H1 (cell line): ENCODE data around the gene TMEM225. TPM values are rescaled to one million over a fixed set of nuclear protein-coding genes. Genes with fewer than 3 reads are reported as not detected.

Source experiments
- CTCF ChIA-PET: fragments of 300-600 bp; sonication (Branson Sonifier 250); formaldehyde crosslinking; loops from one replicate; lab custom pipeline; 2021; ENCODE audit not compliant: partially characterized antibody; lab: Charles Lee
- POLR2A ChIA-PET: fragments of 300-600 bp; sonication (Branson Sonifier 250); formaldehyde crosslinking; loops from one replicate; lab custom pipeline; 2021; ENCODE audit warnings: inconsistent platforms; ENCODE audit not compliant: partially characterized antibody; lab: Charles Lee
- DNase-seq, 2 experiments: peaks; one replicate each; pipeline versions ENCODE4 v3.0.0 to v3.0.0-alpha.2; 2010 to 2022; ENCODE audit warnings: low spot score in 2 of 2, low read depth in 1 of 2, mixed read lengths in 1 of 2
- FAIRE-seq: peaks from 2 replicates; lab custom pipeline; 2011; peaks lifted over from hg19 to GRCh38; lab: Jason Lieb, UNC
- H2AFZ ChIP-seq: 2 replicates; pipeline ENCODE4 v1.8.1; 2012; ENCODE audit warnings: low read length, inconsistent platforms
- H2AK5ac ChIP-seq: 2 replicates; pipeline ENCODE4 v1.6.1; 2013; ENCODE audit warnings: low read depth, low read length
- H2BK120ac ChIP-seq: replicated peaks from 2 replicates; pipeline ENCODE3; 2013; ENCODE audit warnings: low read depth, low read length, inconsistent platforms
- H2BK12ac ChIP-seq: 2 replicates; pipeline ENCODE4 v1.6.1; 2013; ENCODE audit warnings: low read depth, low read length
- H2BK15ac ChIP-seq: 2 replicates; pipeline ENCODE4 v1.6.1; 2013; ENCODE audit warnings: low read length
- H2BK20ac ChIP-seq: 2 replicates; pipeline ENCODE4 v1.6.1; 2013; ENCODE audit warnings: low read length
- H2BK5ac ChIP-seq: 2 replicates; pipeline ENCODE4 v1.6.1; 2013; ENCODE audit warnings: low read depth, low read length
- H3K14ac ChIP-seq: 2 replicates; pipeline ENCODE4 v1.6.1; 2013; ENCODE audit warnings: inconsistent platforms; ENCODE audit not compliant: insufficient read length
- H3K18ac ChIP-seq: 2 replicates; pipeline ENCODE4 v1.6.1; 2013; ENCODE audit warnings: low read length; ENCODE audit errors: extremely low read depth
- H3K23ac ChIP-seq: 2 replicates; pipeline ENCODE4 v1.6.1; 2013; ENCODE audit warnings: inconsistent platforms; ENCODE audit not compliant: insufficient read length
- H3K23me2 ChIP-seq: 2 replicates; pipeline ENCODE4 v1.6.1; 2013; ENCODE audit warnings: low read depth, low read length
- H3K27ac ChIP-seq: 2 replicates; pipeline ENCODE4 v1.6.1; 2011; ENCODE audit warnings: low read depth, low read length, inconsistent platforms
- H3K27me3 ChIP-seq, 4 experiments: replicated peaks in 1 of 4; 1 replicate in 1 of 4; 2 replicates in 3 of 4; pipeline versions ENCODE4 v1.6.1 to v1.8.1; 2011 to 2013; ENCODE audit warnings: low read length in 3 of 4, mild to moderate bottlenecking in 3 of 4, inconsistent platforms in 2 of 4, mixed read lengths in 2 of 4, moderate library complexity in 1 of 4; ENCODE audit not compliant: control insufficient read depth in 3 of 4, insufficient read depth in 3 of 4; ENCODE audit errors: extremely low read depth in 1 of 4
- H3K36me3 ChIP-seq, 4 experiments: 2 replicates each; pipeline versions ENCODE4 v1.6.1 to v1.8.1; 2011 to 2013; ENCODE audit warnings: mild to moderate bottlenecking in 4 of 4, low read length in 3 of 4, moderate library complexity in 2 of 4, control low read depth in 1 of 4, inconsistent platforms in 1 of 4; ENCODE audit not compliant: insufficient read depth in 4 of 4, control insufficient read depth in 2 of 4
- H3K4ac ChIP-seq: replicated peaks from 2 replicates; pipeline ENCODE3; 2013; ENCODE audit warnings: low read length, low read depth, mixed read lengths, inconsistent platforms; ENCODE audit not compliant: insufficient read length
- H3K4me1 ChIP-seq, 4 experiments: replicated peaks in 1 of 4; 1 replicate in 1 of 4; 2 replicates in 3 of 4; pipeline versions ENCODE4 v1.6.1 to v1.8.1; 2011 to 2013; ENCODE audit warnings: low read length in 3 of 4, inconsistent platforms in 2 of 4, mixed read lengths in 1 of 4; ENCODE audit not compliant: insufficient read depth in 4 of 4, control insufficient read depth in 3 of 4
- H3K4me2 ChIP-seq, 2 experiments: 2 replicates each; pipeline versions ENCODE4 v1.6.1 to v1.8.1; 2011 to 2013; ENCODE audit warnings: low read depth in 2 of 2, low read length in 2 of 2, control low read depth in 1 of 2, inconsistent platforms in 1 of 2, mild to moderate bottlenecking in 1 of 2; ENCODE audit not compliant: insufficient read depth in 1 of 2
- H3K4me3 ChIP-seq, 4 experiments: fragments of 200-600, 300-600 bp in 1 of 4; sonication (generic), shearing (Covaris generic), sonication (Bioruptor Twin) in 1 of 4; 2 replicates each; pipeline versions ENCODE4 v1.5.1 to v1.8.1; 2011 to 2016; ENCODE audit warnings: low read length in 4 of 4, low read depth in 3 of 4, control low read depth in 2 of 4, inconsistent platforms in 2 of 4, mild to moderate bottlenecking in 2 of 4, mixed read lengths in 1 of 4, moderate library complexity in 1 of 4; ENCODE audit not compliant: insufficient read depth in 2 of 4; ENCODE audit errors: extremely low read depth in 1 of 4
- H3K56ac ChIP-seq: replicated peaks from 2 replicates; pipeline ENCODE3; 2013; ENCODE audit warnings: low read depth, mild to moderate bottlenecking, mixed read lengths, low read length, inconsistent platforms; ENCODE audit not compliant: insufficient read length
- H3K79me1 ChIP-seq: 2 replicates; pipeline ENCODE4 v1.6.1; 2013; ENCODE audit warnings: low read depth, low read length, control low read depth
- H3K79me2 ChIP-seq, 2 experiments: 2 replicates each; pipeline versions ENCODE4 v1.6.1 to v1.8.1; 2012 to 2013; ENCODE audit warnings: low read length in 2 of 2, mild to moderate bottlenecking in 2 of 2, inconsistent platforms in 1 of 2; ENCODE audit not compliant: insufficient read depth in 2 of 2, control insufficient read depth in 1 of 2
- H3K9ac ChIP-seq, 4 experiments: replicated peaks in 1 of 4; 1 replicate in 1 of 4; 2 replicates in 3 of 4; pipeline versions ENCODE4 v1.6.1 to v1.8.1; 2011 to 2013; ENCODE audit warnings: low read depth in 3 of 4, low read length in 3 of 4, control low read depth in 2 of 4, mild to moderate bottlenecking in 2 of 4, moderate library complexity in 2 of 4, inconsistent platforms in 1 of 4; ENCODE audit errors: extremely low read depth in 1 of 4
- H3K9me3 ChIP-seq, 2 experiments: 2 replicates each; pipeline versions ENCODE4 v1.6.1 to v1.8.1; 2012 to 2013; ENCODE audit warnings: mild to moderate bottlenecking in 2 of 2, moderate library complexity in 2 of 2, control low read depth in 1 of 2, inconsistent platforms in 1 of 2, low read depth in 1 of 2, low read length in 1 of 2, mixed read lengths in 1 of 2; ENCODE audit not compliant: insufficient read depth in 2 of 2
- H4K20me1 ChIP-seq, 2 experiments: replicated peaks in 1 of 2; 2 replicates each; pipeline versions ENCODE3 to v1.8.1; 2011 to 2013; ENCODE audit warnings: inconsistent platforms in 2 of 2, low read length in 2 of 2, mild to moderate bottlenecking in 1 of 2; ENCODE audit not compliant: insufficient read depth in 2 of 2, control insufficient read depth in 1 of 2
- H4K5ac ChIP-seq: 2 replicates; pipeline ENCODE4 v1.6.1; 2013; ENCODE audit warnings: low read length, low read depth, mixed read lengths, inconsistent platforms; ENCODE audit not compliant: insufficient read length
- H4K8ac ChIP-seq: 2 replicates; pipeline ENCODE4 v1.8.0; 2013; ENCODE audit warnings: mild to moderate bottlenecking, moderate library complexity, low read length, inconsistent platforms; ENCODE audit not compliant: insufficient read depth; ENCODE audit errors: extremely low read depth
- H4K91ac ChIP-seq: replicated peaks from 2 replicates; pipeline ENCODE3; 2013; ENCODE audit warnings: low read length, mixed read lengths, inconsistent platforms; ENCODE audit not compliant: insufficient read length
- CHD1 ChIP-seq: IDR thresholded peaks from 2 replicates; pipeline ENCODE4 v1.6.1; 2012; ENCODE audit warnings: low read depth, low read length, improper control_type of control experiment
- KDM4A ChIP-seq: IDR thresholded peaks from one replicate; pipeline ENCODE4 v1.7.1; 2012; ENCODE audit warnings: low read depth, mild to moderate bottlenecking, moderate library complexity, low read length, inconsistent platforms; ENCODE audit not compliant: severe bottlenecking
- POLR2AphosphoS5 ChIP-seq: IDR thresholded peaks from 2 replicates; pipeline ENCODE4 v1.6.1; 2011; ENCODE audit warnings: low read depth, low read length
- RXRA ChIP-seq: IDR thresholded peaks from 2 replicates; pipeline ENCODE4 v1.6.1; 2011; ENCODE audit warnings: low read depth, mild to moderate bottlenecking, low read length, moderate library complexity; ENCODE audit not compliant: insufficient read depth
- SAP30 ChIP-seq: fragments of 300-600 bp; sonication (generic); IDR thresholded peaks from 2 replicates; pipeline ENCODE4 v1.7.1; 2012; ENCODE audit warnings: low read length, moderate library complexity, mild to moderate bottlenecking, inconsistent platforms; ENCODE audit not compliant: insufficient read depth, insufficient replicate concordance
- SRF ChIP-seq: IDR thresholded peaks from 2 replicates; pipeline ENCODE4 v1.6.1; 2011; ENCODE audit warnings: mild to moderate bottlenecking, low read depth, low read length, moderate library complexity
- USF2 ChIP-seq: IDR thresholded peaks from 2 replicates; pipeline ENCODE4 v1.6.1; 2011; ENCODE audit warnings: low read length, improper control_type of control experiment
- WGBS, 2 experiments: shearing (Covaris generic) in 1 of 2; methylation state at CpG; one replicate each; pipeline versions ENCODE4 v1.1.6 to v1.1.7; 2013 to 2015; ENCODE audit warnings: low lambda C conversion rate in 2 of 2, mixed read lengths in 2 of 2, inconsistent platforms in 1 of 2, low coverage in 1 of 2, missing lambda C conversion rate in 1 of 2; ENCODE audit not compliant: insufficient replicate concordance in 2 of 2, insufficient coverage in 1 of 2, insufficient read length in 1 of 2; ENCODE audit errors: extremely low coverage in 1 of 2, missing lambda C conversion rate in 1 of 2; 5-methylcytosine and 5-hydroxymethylcytosine counted together
- polyA plus RNA-seq, 7 experiments: library from polyadenylated mRNA; depleted of rRNA in 3 of 7; stranded (reverse) in 5 of 7; unstranded in 2 of 7; fragments of >200 nt in 5 of 7; fragments of 200-250 nt in 2 of 7; gene quantifications; 1 replicate in 5 of 7; 2 replicates in 1 of 7; 4 replicates in 1 of 7; pipeline versions ENCODE4 v1.2.1 to v1.2.3, GENCODE V29; 2011 to 2013; ENCODE audit warnings: missing spikeins in 2 of 7, mixed read lengths in 2 of 7
- total RNA-seq: library from RNA; stranded (reverse); fragmentation: NEBNext Ultra II Directional; extraction: Animal tissue kit (Norgen Biotek cat#: 25700); gene quantifications from 2 replicates; pipeline ENCODE4 v1.2.1, GENCODE V29; 2021

TMEM225 gene
- total and polyA plus RNA-seq, 2 of the 8 experiments (the other 6 are each of a cell fraction or from before 2014, with no cell fraction given) = not detected

GRCh38 chr11:123841174-123841573 is 44.3 kb downstream of the TMEM225 start:
- H3K14ac ChIP-seq = no peak overlapping the region
- FAIRE-seq (no peak), DNase-seq (no peak)
- no peak overlapping the region for H2BK5ac ChIP-seq
- H2AK5ac ChIP-seq = no peak overlapping the region
- no peak overlapping the region for H4K8ac ChIP-seq
- no peak overlapping the region for H2BK12ac ChIP-seq
- H3K23me2 ChIP-seq = no peaks in the 10 kb centered on the region
- WGBS, 2 experiments = 69% methylated on average over 6 of the region's 6 CpGs; no CpG with 5 or more reads in 1 of the 2 experiments
- peak overlapping the region; percentile 20 for H4K91ac ChIP-seq
- H3K4me2 ChIP-seq = no peak overlapping the region
- POLR2A ChIA-PET = no interaction called here
- no peak overlapping the region for H3K4me3 ChIP-seq
- H3K18ac ChIP-seq = no peak overlapping the region
- H3K4ac ChIP-seq = no peak overlapping the region
- no peak overlapping the region for H3K27ac ChIP-seq
- H2AFZ ChIP-seq = no peak overlapping the region
- CTCF ChIA-PET = no interaction called here
- H3K9ac ChIP-seq = no peak overlapping the region
- no peaks in the 10 kb centered on the region; a peak in 1 of 7 replicates for H3K4me1 ChIP-seq
- H3K27me3 ChIP-seq = no peaks in the 10 kb centered on the region
- H4K20me1 ChIP-seq = no peaks in the 10 kb centered on the region
- H3K79me2 ChIP-seq = no peaks in the 10 kb centered on the region
- H3K79me1 ChIP-seq = no peaks in the 10 kb centered on the region
- TF ChIP-seq RXRA (no peak), USF2 (no peak), KDM4A (no peak), SRF (no peak), CHD1 (no peak), POLR2AphosphoS5 (no peak), SAP30 (no peak)
- TF ChIP-seq, all 59 proteins: peak for 0
- Histone ChIP-seq H4K5ac (no peak overlapping the region), H3K56ac (no peak overlapping the region), H3K36me3 (no peaks in the 10 kb centered on the region), H2BK20ac (no peak overlapping the region; the same call in 1 of the 2 replicates), H2BK15ac (no peak overlapping the region), H3K23ac (no peak overlapping the region), H2BK120ac (no peak overlapping the region), H3K9me3 (no peaks in the 10 kb centered on the region)
